ES-I3 (cell line): ENCODE measurements around the gene F13A1.

Experiments
- H3K36me3 ChIP-seq: 2 replicates; pipeline ENCODE4 v1.6.1; 2013; ENCODE audit warnings: mild to moderate bottlenecking, low read length, control low read depth, moderate library complexity; ENCODE audit not compliant: insufficient read depth
- H3K4me1 ChIP-seq: 2 replicates; pipeline ENCODE4 v1.6.1; 2013; ENCODE audit warnings: mild to moderate bottlenecking, control low read depth, low read length; ENCODE audit not compliant: insufficient read depth
- H3K9ac ChIP-seq: 2 replicates; pipeline ENCODE4 v1.6.1; 2013; ENCODE audit warnings: low read depth, mild to moderate bottlenecking, low read length, moderate library complexity
- H3K9me3 ChIP-seq: 2 replicates; pipeline ENCODE4 v1.6.1; 2013; ENCODE audit warnings: mild to moderate bottlenecking, low read length, moderate library complexity; ENCODE audit not compliant: control insufficient read depth, insufficient read depth

The F13A1 gene

GRCh38 chr6:6293317-6293716 lies 27.1 kb downstream of the F13A1 start:
- H3K4me1 ChIP-seq: 0 out of 2 replicates have a peak, but pooled peaks cover 12% of the 10 kb centered on the region
- no peaks in the 10 kb centered on the region for H3K9me3 ChIP-seq
- peak overlapping the region; percentile 30 for H3K9ac ChIP-seq
- H3K36me3 ChIP-seq: no peaks in the 10 kb centered on the region

- Histone ChIP-seq H3K4me1 (0 out of 2 replicates have a peak, but pooled peaks cover 8% of the 10 kb centered on the region), H3K9ac (no peak overlapping the region), H3K9me3 (no peaks in the 10 kb centered on the region), H3K36me3 (no peaks in the 10 kb centered on the region)
These were observed 33.0 kb downstream of the F13A1 start for GRCh38 chr6:6287415-6287814.

GRCh38 chr6:6285679-6286078 lies 34.8 kb downstream of the F13A1 start:
- Histone ChIP-seq H3K9me3 (no peaks in the 10 kb centered on the region), H3K9ac (no peak overlapping the region), H3K36me3 (no peaks in the 10 kb centered on the region), H3K4me1 (no peaks in the 10 kb centered on the region)

GRCh38 chr6:6284221-6284966 lies 36.1 kb downstream of the F13A1 start:
- Histone ChIP-seq H3K4me1 (no peaks in the 10 kb centered on the region), H3K9me3 (no peaks in the 10 kb centered on the region), H3K9ac (no peak overlapping the region), H3K36me3 (no peaks in the 10 kb centered on the region)

- H3K9me3 ChIP-seq: no peaks in the 10 kb centered on the region
- no peak overlapping the region for H3K9ac ChIP-seq
- H3K4me1 ChIP-seq: no peaks in the 10 kb centered on the region
- H3K36me3 ChIP-seq: no peaks in the 10 kb centered on the region
These were observed 36.7 kb downstream of the F13A1 start for GRCh38 chr6:6283746-6284145.

- H3K4me1 ChIP-seq: no peaks in the 10 kb centered on the region
- H3K9ac ChIP-seq: no peak overlapping the region
These were observed 37.7 kb downstream of the F13A1 start for GRCh38 chr6:6282716-6283115.

GRCh38 chr6:6277413-6277812 lies 43.0 kb downstream of the F13A1 start:
- no peaks in the 10 kb centered on the region for H3K9me3 ChIP-seq
- no peaks in the 10 kb centered on the region for H3K36me3 ChIP-seq
- no peak overlapping the region for H3K9ac ChIP-seq
- H3K4me1 ChIP-seq: no peaks in the 10 kb centered on the region

More at GRCh38 chr6:6282716-6283115, 37.7 kb downstream of the F13A1 start:
- Histone ChIP-seq H3K9me3 (no peaks in the 10 kb centered on the region), H3K36me3 (no peaks in the 10 kb centered on the region)

- Histone ChIP-seq H3K9ac (no peak overlapping the region), H3K9me3 (no peaks in the 10 kb centered on the region), H3K4me1 (no peaks in the 10 kb centered on the region), H3K36me3 (no peaks in the 10 kb centered on the region)
These were observed 49.4 kb downstream of the F13A1 start for GRCh38 chr6:6270948-6271535.

GRCh38 chr6:6260196-6260722 lies 60.2 kb downstream of the F13A1 start:
- no peak overlapping the region for H3K9ac ChIP-seq
- H3K9me3 ChIP-seq: no peaks in the 10 kb centered on the region
- peaks cover 13% of the 10 kb centered on the region for H3K4me1 ChIP-seq
- no peaks in the 10 kb centered on the region for H3K36me3 ChIP-seq

GRCh38 chr6:6256886-6257285 lies 63.6 kb downstream of the F13A1 start:
- Histone ChIP-seq H3K4me1 (peaks cover 13% of the 10 kb centered on the region), H3K9ac (no peak overlapping the region), H3K9me3 (no peaks in the 10 kb centered on the region), H3K36me3 (no peaks in the 10 kb centered on the region)

GRCh38 chr6:6256259-6256658 lies 64.2 kb downstream of the F13A1 start:
- Histone ChIP-seq H3K9me3 (no peaks in the 10 kb centered on the region), H3K4me1 (peaks cover 13% of the 10 kb centered on the region), H3K36me3 (no peaks in the 10 kb centered on the region)

GRCh38 chr6:6251555-6252280 lies 68.7 kb downstream of the F13A1 start:
- Histone ChIP-seq H3K4me1 (peaks cover 7% of the 10 kb centered on the region; the same call in 1 of the 2 replicates), H3K9ac (no peak overlapping the region), H3K36me3 (no peaks in the 10 kb centered on the region), H3K9me3 (no peaks in the 10 kb centered on the region)

More at GRCh38 chr6:6256259-6256658, 64.2 kb downstream of the F13A1 start:
- no peak overlapping the region for H3K9ac ChIP-seq

- Histone ChIP-seq H3K9ac (no peak overlapping the region), H3K36me3 (no peaks in the 10 kb centered on the region), H3K4me1 (no peaks in the 10 kb centered on the region), H3K9me3 (no peaks in the 10 kb centered on the region)
These were observed 71.8 kb downstream of the F13A1 start for GRCh38 chr6:6248651-6249050.

- Histone ChIP-seq H3K9me3 (no peaks in the 10 kb centered on the region), H3K4me1 (no peaks in the 10 kb centered on the region), H3K36me3 (no peaks in the 10 kb centered on the region), H3K9ac (no peak overlapping the region)
These were observed 73.9 kb downstream of the F13A1 start for GRCh38 chr6:6246544-6246943.
